GM04503 (cell line): ENCODE data around the gene SLC4A2.

Experiments
- DNase-seq: peaks from one replicate; pipeline ENCODE4 v3.0.0-alpha.2; 2012; ENCODE audit warnings: low read depth

SLC4A2 gene

GRCh38 chr7:151080067-151080521 lies 20.7 kb downstream of the SLC4A2 start:
- DNase-seq: no peak

DNA sequence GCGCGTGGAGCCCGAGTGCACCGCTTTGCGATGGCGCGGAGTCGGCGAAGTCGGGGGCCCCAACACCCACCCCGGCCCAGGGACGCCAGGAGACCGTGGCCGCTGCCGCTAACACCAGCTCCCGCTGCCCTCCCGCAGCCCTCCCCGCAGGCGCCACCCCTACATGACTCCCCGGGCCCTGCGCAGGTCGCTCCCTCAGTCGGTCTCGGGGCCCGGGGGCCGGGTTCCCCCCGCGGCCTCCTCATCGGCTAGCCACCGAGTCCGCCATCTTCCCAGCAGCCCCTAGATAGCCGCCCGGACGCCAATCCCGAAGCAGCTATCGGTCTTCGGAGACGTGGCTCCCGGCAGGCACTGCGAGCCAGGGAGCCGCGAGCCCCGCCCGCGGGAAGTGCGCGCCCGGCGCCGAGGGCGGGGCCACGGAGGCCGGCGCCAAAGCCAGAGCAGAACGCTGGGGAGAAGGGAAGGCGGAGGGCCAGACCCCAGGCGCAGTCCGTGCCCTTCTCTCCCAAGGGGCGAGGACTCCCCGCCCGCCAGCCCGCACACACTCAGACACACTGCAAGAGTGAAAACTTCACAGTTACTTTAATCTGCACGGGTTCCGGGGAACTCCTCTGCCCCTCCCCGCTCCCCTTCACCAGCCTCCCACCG lies 21.3 kb downstream of the SLC4A2 start, which contains the start of gene FASTK:
Gene FASTK (minus strand): TSS at position 288 of the 648 bp plus-strand sequence. CDS start 43 bp downstream, at position 245.
- peak; percentile 56 for DNase-seq

DNA sequence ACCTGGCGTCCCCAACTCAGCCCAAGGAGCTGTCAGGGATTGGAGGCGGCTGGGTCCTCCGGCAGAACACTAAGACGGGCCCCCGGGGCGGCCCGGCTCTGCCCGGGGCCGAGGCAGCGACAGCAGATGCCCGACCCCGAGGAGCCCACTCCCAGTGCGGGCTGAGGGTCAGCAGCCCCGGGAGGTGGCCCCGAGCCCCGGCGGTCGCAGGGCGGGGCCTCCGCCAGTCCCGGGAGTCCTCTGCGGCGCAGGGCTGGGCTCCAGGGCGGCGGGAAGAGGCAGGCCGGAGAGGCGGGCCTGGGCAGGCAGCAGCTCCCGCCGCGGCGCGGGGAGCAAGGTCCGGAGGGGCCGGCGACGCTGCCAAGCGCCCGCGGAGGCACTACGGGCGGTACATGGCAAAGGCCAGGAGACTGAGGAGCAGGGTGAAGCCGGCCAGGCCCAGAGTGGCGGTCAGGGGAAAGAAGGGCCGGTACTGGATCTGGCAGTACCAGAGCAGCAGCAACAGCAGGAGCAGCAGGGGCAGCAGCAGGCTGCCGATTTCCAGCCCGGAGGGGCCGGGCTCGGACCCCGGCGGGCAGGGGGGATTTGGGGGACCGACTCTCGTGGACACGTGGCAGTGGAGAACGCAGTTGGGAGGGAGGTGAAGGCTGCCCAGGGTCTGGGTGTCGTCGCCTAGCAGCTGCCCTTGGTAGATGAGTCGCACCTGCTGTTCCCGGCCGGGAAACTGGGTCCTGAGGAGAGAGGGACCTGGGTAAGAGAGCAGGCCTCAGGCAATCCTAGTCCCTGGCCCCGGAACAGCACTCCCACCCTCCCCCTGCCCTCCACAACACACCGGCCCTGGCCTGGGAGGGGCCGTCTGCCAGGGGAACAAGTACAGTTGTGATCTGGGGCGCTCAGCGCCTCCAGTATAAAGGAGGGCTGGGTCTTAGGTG lies 22.0 kb downstream of the SLC4A2 start:
- DNase-seq: no peak

GRCh38 chr7:151082141-151083070 lies 23.0 kb downstream of the SLC4A2 start:
- no peak for DNase-seq

DNA sequence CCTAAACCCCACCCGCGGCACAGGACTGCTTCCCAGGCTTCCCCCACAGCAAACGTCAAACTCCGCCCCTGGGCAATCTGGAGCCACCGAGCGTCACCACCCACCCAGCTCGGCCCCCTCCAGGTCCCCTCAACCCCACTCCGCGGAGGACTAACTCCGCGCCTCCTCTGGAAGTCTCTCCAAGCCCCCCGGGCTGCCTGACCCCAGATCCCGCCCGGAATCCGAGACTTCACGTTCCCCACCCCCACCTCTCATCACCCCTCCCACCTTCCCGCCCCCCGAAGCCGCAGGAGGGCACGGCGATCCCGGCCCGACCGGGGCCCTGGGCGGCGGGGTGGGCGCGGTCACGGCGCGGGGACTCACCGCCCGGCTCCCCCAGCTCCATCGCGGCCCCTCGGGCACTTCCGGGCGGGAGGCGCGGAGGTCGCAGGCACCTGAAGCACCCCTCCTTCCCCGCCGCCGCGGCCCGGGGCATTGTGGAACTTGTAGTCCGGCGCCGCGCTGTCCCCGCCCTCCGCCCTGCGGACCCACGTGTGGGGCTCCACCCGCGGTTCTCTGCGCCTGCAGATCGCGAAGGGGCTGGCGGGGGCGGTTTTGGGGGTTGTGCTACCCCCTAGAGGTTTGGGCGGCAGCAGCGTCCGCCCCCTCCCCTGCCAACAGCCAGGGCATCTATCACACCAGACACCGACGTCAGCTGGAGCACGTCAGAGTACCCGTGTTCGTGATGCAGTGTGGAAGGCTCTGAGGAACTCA lies 23.9 kb downstream of the SLC4A2 start, which contains the start of gene TMUB1:
Gene TMUB1 (minus strand): TSS at position 423 of the 753 bp plus-strand sequence. CDS start 930 bp downstream, outside the sequence.
- DNase-seq: no peak

GRCh38 chr7:151083824-151084160 lies 24.4 kb downstream of the SLC4A2 start:
- DNase-seq: no peak

- DNase-seq: no peak
Observed at GRCh38 chr7:151085329-151085690, 25.9 kb downstream of the SLC4A2 start.

- DNase-seq: no peak
Observed at GRCh38 chr7:151085691-151086620, 26.6 kb downstream of the SLC4A2 start, which contains the start of gene AGAP3. TSS of gene AGAP3 (plus strand) at chr7:151086475. CDS start at chr7:151086742, 267 bp downstream.

DNA sequence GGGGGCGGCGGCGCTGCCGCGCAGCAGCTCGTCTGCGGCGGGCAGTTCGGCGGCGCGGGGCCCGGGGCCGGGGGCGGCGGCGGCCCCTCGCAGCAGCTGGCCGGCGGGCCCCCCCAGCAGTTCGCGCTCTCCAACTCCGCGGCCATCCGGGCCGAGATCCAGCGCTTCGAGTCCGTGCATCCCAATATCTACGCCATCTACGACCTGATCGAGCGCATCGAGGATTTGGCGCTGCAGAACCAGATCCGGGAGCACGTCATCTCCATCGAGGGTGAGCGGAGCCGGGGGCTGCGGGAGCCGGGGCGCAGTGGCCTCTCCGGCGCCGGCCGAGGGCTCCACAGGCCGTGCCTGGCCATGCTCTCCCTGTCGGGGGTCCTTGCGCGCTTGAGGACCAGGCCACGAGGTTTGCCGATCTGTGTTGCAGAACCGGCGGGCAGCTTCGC lies 27.4 kb downstream of the SLC4A2 start:
- DNase-seq: no peak

DNA sequence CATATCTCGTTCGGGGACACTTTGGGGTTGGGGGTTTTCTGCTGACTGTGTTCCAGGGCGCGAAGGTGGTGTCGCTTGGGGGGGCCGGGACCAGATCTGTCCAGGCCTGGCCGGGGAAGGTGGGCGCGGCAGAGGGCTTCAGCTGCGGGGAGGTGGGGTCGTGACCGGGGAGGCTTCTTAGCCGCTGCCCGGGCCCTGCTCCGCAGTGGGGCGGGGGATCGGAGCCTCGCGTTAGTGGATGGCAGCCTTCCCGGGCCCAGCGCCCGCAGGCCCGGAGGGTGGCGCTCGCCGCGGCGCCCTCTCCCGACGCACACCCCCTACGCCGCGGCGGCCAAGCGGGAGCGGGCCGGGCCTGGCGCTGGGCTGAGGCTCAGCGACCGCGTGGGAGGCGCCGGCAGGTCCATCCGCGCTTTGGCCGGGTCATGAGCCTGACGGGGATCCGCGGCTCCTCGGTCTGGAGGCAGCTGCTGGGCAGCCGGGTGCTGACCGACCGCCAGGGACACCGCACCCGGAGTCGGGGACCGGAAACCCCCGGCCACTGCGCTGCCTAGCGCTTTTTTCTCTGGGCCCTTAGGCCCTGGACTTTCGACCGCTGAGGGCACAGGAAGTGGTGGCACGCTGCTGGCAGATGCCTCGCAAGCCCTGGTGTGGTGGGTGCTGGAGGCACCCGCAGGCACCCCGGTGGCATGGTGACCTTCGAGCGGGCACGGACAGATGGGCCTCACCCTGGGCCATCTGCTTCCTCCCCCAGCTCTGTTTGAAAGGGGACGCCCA lies 28.0 kb downstream of the SLC4A2 start:
- no peak for DNase-seq

GRCh38 chr7:151088019-151088855 lies 28.8 kb downstream of the SLC4A2 start:
- no peak for DNase-seq

DNA sequence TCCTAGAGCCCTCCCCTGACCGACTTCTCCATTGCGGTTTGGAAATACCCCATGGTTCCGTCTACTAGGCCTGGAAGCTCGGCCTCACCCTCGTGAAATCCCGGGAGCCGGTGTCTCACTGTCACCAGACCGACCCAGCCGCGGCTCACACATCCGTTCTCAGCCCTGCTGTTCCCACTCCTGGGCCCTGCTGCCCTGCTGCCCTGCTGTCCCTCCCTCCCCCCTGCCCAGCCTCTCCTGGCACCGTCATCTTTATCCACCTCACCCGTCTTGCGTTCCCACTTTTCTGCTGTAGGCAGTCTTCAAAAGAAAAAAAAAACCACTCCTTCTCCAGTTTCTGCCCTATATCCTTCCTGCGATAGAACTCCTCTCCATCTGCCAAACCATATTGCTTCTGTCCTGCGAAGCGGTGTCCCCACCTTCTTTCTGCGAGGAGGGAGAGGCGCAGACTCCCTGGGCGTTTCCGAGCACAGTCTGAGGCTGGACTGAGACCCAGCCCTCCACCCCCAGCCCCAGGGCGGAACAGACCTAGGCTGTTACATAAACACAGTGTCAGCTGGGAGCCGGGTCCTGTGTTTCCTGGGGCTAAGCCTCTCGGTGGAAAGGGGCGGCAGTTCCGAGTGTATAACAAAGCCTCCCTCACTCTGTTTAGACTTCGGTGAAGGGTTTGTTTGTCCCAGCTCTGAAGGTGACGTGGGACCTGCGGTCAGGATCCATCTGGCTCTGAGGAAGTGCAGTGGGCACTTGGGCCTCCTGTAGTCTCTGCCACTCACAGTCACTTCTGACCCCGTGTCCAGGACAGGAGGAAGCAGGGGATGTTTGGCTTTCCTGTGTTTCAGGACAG lies 29.7 kb downstream of the SLC4A2 start:
- DNase-seq: no peak

- no peak for DNase-seq
Observed at GRCh38 chr7:151089893-151090730, 30.7 kb downstream of the SLC4A2 start.

DNA sequence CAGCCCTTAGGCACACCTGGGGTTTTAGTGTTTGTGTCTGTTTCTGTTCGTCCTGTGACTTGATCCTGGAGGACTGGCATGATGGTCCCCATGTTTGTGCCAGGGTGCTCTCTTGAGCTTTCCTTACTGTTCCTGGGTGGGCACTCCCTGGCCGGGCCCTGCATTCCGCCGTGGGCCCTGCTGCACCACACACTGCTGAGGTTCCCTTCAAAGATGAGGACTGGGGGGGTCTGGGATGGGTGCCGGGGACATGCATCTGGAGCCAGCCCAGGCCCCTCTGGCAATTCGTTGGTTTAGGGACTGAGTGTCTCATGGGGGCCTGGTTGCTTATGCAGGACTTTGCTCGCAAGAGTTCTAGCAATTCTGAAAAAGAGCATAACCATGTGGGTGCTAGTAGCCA lies 31.6 kb downstream of the SLC4A2 start:
- no peak for DNase-seq

- no peak for DNase-seq
Observed at GRCh38 chr7:151091431-151091830, 32.0 kb downstream of the SLC4A2 start.

- DNase-seq: no peak
Observed at GRCh38 chr7:151091988-151092387, 32.6 kb downstream of the SLC4A2 start.
